ENCODE measurements around the gene TEDC2.

DNA sequence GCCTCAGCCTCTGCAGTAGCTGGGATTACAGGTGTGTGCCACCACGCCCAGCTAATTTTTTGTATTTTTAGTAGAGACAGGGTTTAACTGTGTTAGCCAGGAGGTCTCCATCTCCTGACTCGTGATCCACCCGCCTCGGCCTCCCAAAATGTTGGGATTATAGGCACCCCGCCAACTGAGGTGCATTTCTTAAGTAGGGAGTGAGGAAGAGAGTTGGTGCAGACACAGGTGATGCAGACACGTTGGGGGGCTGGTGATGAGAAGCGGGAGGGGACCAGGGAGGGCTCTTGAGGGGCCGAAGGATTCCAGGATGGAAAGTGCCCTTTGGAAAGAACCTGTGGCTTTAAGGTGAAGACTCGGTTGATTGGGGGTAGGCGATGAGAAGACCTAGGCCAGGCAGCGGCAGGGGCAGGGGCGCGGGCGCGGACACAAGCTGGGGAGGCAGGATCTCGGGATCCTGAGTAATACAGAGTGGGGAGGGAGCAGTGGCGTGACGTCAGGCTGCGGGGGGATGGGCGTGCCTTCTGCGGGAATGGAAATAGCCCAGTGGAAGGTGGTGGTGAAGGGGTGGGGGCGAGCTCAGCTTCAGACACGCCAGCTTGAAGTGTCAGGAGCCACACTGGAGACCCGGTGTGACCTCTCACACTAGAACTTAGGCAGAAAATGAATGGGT is 51.4 kb downstream of the TEDC2 start:
- TF ChIP-seq EZH2 (IDR thresholded peaks at IDR 0.05) = no peak
- TF ChIP-seq, protein P1, sequence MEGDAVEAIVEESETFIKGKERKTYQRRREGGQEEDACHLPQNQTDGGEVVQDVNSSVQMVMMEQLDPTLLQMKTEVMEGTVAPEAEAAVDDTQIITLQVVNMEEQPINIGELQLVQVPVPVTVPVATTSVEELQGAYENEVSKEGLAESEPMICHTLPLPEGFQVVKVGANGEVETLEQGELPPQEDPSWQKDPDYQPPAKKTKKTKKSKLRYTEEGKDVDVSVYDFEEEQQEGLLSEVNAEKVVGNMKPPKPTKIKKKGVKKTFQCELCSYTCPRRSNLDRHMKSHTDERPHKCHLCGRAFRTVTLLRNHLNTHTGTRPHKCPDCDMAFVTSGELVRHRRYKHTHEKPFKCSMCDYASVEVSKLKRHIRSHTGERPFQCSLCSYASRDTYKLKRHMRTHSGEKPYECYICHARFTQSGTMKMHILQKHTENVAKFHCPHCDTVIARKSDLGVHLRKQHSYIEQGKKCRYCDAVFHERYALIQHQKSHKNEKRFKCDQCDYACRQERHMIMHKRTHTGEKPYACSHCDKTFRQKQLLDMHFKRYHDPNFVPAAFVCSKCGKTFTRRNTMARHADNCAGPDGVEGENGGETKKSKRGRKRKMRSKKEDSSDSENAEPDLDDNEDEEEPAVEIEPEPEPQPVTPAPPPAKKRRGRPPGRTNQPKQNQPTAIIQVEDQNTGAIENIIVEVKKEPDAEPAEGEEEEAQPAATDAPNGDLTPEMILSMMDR (IDR thresholded peaks at IDR 0.05) = no peak
- TF ChIP-seq EZH2phosphoT487 (IDR thresholded peaks at IDR 0.05) = no peak

Data from neural progenitor cell (in vitro differentiated cells).